HG02840 (cell line): ENCODE data around the gene HAS3.
A peak's percentile ranks its signal among the peaks of the same experiment; 100 is the strongest.
"Not testable (repeated sequence)": the region's sequence is repeated elsewhere in the genome, so short reads cannot be mapped to it uniquely, and the experiment has no call there.

Experiments used
- ATAC-seq: cut with Tn5 transposase; IDR thresholded peaks from one replicate; pipeline ENCODE4 v1.9.1; 2021; ENCODE audit warnings: mild to moderate bottlenecking, moderate library complexity, moderate number of reproducible peaks; ENCODE audit not compliant: unreplicated experiment, low FRiP score

HAS3 gene

DNA sequence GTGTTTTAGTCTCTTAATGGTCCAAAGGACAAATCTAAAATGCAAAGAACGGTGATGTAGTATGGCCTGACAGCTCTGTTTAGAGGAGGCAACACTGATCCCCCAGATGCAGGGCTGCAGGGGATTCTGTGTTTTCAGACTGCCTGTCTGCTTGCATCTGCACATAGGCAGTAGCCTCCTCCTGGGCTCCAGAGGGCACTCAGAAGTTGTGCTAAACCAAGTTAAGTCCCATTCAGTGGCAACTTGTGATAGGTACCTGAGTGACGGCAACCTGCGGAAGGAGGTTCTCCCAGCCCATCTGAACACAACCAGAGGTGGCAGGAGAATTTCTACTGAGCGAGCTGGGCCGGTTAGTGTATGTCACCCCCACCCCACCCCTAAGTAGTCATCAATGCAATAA lies 9.9 kb downstream of the HAS3 start:
- no peak for ATAC-seq

DNA sequence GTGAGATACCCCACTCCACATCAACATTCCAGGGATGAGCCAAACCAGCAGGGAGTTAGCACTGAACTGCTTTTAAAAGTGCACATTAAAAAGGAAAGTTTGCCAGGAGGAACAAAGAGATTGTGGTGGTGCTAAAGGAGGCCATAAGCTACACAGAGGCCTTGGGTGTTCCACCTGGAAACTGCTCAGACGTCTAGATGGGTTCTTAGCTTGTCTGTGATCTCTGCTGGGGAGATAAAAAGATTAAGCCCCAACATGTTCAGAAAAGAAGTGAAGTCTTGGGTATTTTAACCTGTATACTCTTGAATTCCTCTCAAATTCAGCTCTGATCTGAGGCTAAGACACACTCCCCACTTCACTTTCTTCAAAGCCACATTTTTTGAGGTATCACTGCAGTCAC lies 10.4 kb downstream of the HAS3 start:
- no peak for ATAC-seq

DNA sequence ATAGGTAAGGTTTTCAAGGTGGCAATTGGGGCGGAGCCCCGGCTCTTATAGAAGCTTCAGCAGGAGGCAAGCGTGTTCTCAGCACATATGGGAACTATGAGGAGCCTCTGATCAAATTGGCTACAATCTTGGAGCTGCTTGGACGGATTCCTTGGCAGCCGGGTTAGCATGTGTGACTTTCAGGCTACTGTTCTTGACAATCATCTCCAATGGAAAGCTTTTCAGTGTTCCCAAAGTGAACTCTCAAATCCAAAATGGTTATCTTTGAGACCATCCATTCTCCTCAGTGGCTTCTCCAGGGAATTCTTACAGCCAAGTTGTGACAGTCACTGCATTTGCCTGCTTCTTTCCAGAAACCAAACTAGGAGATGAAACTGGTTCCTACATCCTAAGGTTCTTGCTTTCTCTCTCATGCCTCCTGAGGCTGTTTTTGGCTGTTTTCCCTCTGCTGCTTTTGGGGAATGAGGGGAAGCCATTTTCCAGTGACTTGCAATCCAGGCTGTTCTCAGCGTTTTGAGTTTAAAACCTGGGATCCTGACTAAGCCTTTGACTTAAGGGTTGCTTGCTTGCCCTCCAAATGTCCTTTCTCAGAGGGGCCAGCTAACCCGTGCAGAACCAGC lies 10.9 kb downstream of the HAS3 start:
- no peak for ATAC-seq

DNA sequence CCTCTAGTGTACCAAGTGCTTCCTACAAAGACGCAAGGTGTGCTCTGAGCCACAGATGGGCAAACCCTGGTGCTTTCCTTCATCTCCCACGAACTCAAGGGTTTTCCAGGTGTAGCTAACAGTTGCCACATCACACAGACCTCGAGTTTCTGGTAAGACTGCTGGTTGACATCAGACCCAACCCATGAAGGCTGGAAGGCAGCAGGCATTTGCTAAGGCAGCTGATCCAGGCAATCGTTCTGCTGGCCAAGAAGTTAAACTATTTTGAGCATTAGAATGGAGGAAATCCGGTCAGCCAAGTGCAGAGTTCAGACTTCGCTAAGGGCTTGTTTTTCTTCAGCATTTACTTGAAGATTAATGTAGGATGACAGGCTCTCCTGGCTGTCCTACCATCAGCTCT lies 11.5 kb downstream of the HAS3 start:
- ATAC-seq: no peak

DNA sequence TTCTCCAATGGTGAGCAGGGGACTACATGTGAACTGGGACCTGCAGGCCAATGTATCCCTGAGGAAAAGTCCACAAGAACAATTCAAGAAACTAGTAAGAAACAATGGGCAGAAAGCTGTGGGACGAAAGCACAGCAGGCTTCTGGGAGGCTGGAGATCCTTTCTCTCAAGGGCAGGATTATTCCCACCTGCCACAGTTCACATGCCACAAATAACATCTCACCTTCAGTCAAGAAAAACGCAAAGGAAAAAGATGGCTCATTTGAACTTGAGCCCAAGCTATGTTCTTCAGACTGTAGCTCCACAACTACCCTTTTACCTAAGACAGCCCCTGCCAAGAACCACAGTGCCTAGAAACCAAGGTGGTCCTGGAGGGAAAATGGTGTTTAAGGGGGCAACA lies 13.0 kb downstream of the HAS3 start:
- ATAC-seq: no peak

DNA sequence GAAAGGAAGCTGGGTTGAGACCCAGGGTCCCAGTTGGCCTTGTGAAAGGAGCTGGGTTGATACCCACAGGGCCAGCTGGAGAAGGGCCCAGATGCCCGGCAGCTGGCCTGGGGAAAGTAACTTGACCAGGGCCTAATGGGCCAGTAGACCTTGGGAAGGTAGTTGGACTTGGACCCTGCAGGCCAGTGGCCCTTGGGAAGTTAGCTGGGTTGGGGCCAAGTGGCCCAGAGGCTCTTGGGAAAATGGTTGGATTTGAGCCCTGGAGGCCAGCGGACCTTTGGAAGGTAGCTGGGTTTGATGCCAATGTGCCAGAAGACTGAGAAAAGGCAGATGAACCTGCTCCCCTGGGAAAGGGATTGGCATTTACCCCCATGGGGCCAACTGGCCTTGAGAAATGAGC lies 13.5 kb downstream of the HAS3 start:
- ATAC-seq: no peak

DNA sequence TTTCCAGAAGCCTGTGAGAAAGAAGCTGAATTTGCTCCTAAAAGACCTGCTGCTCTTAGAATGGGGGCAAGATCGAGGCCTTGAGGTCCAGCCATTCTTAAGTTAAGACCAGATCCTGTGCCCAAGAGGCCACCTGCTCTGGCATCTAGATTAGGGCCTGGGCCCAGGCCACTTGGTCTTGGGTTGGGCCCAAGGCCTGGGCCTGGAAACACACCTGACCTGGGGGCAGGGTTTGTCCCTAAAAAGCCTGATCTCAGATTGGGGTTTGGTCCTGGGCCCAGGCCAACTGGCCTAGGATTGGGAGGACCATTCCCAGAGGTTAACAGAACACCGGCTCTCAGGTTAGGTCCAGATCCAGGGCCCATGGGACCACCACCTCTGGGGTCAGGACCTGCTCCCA lies 14.1 kb downstream of the HAS3 start:
- ATAC-seq: no peak

DNA sequence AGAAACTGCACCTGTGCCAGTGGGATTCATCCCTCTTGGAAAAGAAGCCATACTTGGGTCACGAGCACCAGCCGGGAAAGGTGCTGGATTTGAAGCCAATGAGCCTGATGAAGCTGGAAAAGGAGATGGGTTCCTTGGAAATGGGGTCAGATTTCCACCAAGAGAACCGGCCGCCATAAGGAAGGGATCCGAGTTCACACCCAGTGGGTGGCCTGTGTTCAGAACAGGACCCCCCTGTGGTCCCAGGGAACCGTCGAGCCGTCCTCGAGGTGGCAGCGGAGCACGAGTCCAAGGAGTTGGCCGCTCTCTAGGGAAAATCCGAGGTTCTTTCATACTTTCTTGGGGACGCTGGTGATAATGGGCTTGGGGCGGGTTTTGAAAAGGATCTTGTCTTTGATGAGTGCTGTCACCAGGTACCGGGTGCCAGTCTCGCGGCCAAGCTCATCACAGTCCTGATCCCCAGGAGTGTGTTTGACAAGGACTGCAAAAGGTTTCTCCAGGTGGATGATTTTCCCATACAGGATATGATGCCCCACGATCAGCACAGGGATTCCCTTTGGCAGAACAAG lies 14.7 kb downstream of the HAS3 start:
- no peak for ATAC-seq

DNA sequence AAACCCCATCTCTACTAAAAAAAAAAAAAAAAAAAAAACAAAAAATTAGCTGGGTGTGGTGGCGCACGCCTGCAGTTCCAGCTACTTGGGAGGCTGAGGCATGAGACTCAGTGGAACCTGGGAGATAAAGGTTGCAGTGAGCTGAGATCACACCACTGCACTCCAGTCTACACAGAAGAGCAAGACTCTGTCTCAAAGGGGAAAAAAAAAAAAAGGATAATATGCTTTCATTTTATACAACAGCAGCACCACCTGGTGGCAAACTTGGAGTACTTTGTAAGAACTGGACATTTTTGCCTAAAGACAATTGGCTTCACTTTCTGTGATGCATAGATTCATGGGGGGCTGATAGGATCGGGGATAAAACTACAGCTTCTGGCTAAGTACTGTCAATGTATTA lies 18.5 kb downstream of the HAS3 start:
- no peak for ATAC-seq

DNA sequence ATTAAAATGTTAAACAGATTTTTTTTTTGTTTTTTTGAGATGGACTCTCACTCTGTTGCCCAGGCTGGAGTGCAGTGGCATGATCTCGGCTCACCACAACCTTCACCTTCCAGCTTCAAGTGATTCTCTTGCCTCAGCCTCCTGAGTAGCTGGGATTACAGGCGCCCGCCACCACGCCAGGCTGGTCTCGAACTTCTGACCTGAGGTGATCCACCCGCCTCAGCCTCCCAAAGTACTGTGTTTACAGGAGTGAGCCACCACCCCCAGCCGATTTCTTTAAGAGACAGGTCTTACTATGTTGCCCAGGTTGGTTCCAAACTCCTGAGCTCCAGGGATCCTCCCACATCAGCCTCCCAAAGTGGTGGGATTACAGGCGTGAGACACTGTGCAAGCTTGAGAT lies 19.0 kb downstream of the HAS3 start:
- not testable (repeated sequence) for ATAC-seq

DNA sequence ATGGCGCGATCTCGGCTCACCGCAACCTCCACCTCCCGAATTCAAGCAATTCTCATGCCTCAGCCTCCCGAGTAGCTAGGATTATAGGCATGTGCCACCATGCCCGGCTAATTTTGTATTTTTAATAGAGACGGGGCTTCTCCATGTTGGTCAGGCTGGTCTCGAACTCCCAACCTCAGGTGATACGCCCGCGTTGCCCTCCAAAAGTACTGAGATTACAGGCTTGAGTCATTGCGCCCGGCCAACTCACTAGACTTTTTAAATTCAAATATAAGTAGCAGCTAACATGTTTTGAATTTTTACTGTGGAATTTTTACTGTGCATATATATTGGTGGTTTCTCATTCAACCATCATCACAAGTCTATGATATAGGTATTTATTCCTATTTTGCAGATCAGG lies 19.5 kb downstream of the HAS3 start:
- ATAC-seq: not testable (repeated sequence)

DNA sequence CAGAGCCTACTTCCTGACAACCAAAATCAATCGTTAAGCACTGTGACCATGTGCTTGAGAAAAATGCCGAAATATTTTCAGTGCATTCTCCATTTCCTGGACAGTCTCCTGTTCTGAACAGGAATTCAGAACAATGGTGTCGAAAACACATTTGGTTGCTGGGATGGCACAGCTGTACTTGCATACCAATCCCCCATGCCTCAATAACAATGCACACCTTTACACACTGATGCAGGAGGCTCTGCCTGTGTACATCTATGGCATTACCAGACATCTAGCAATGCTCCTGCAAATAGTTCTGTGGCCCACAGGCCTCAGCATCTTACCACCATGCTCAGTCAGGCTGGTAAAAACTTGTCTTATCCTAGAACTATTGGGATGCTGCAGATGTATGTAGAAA lies 20.8 kb downstream of the HAS3 start:
- no peak for ATAC-seq

DNA sequence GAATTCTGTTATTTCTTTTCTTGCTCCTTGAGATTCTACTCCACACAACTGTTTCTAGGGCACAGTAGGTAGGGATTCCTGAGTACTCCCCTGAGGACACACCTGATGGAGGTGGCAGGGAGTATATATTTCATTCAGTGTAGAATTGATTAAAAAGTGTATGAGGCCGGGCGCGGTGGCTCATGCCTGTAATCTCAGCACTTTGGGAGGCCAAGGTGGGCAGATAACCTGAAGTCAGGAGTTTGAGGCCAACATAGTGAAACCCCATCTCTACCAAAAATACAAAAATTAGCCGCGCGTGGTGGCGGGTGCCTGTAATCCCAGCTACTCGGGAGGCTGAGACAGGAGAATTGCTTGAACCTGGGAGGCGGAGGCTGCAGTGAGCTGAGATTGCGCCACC lies 21.3 kb downstream of the HAS3 start:
- ATAC-seq: not testable (repeated sequence)

DNA sequence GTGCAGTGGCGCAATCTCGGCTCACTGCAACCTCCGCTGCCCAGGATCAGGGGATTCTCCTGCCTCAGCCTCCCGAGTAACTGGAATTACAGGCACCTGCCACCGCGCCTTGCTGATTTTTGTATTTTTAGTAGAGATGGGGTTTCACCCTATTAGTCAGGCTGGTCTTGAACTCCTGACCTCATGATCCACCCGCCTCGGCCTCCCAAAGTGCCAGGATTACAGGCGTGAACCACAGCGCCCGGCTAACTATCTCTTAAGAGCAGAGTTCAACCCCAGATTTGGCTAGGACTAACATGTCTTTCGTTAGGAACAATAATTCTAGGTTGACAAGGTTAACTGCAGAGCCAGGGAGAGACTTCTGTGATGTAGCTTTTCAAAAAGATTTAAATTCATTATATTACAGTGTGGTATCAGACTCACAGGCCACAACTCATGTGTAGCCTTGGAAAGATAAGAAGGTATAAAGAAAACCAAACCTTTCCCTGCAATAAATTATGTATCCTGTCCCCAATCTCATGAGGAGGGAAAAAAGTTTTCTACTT lies 22.6 kb downstream of the HAS3 start:
- ATAC-seq: no peak

DNA sequence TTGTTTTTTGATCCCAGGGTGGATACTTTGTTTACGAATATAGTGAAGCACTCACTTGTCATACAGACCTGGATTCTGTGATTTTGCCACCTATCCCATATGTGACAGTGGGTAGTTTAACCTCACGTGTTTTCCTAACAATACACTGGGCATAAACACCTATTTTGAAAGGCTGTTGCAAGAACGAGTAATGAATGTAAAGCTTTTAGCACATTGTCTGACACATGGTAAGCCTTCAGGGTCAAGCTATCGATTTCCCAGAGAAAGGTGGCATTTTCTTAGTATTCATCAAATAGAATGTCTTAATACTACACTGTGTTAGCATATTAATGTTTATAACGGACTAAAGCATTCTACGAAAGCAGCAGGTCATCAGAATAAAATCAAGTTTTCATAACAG lies 25.0 kb downstream of the HAS3 start:
- no peak for ATAC-seq

DNA sequence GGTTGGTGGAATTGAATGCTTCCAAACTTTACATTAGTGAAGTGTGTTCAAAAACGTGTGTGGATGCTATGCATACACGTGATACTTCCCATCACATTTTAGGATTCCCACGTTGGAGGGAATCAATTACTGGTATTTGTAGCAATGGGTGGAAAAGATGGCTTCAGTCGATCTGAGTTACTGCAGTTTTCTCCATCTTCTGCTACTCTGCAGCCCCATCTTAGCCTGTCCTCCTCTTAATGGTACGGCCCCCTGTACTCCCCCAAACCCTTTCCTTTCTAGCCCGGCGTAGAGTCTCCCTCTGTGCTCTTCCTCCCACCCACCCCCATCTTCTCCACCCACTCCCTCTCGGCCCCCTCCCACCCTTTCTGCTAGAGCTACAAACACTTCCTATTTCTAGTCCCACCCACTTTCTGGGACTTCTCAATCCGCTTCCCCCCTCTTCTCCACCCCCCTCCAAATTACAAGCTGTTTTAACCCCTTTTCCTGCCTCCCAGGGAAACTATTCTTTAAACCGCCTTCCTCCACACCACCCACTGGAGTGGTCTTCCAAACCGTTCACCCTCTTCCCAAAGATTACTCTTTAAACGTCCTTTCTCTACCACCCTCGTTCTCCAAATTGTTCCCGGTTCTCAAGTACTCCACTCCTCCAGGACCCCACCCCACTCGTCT lies 25.9 kb downstream of the HAS3 start:
- no peak for ATAC-seq

DNA sequence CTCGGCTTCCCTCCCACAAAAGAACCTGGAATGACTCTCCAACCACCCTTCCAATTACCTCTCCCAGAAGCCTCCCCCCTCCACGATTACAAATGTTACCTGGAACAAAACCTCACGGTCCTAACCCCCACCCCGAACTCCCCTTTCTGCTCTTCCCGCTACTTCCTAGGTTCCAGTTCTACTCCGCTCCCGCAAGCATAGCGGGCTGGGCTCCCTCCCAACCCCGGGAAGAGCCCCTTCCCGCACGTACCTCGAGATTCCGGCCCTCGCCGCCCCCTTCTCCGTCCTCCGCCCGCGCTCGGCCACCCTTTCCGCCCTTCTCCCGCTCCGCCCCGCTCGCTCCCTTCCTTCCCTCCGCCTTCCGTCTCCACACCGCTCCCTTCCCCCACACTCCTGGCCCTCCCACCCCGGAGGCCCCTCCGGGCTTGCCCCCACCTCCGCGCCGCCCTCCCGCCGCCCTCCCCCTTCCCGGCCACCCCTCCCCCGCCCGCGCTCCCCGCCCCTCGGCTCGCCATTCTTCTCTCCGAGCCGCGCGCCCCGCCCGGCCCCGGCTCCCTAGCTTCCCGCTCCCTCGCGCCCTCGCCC lies 26.5 kb downstream of the HAS3 start:
- peak; percentile 35 for ATAC-seq

DNA sequence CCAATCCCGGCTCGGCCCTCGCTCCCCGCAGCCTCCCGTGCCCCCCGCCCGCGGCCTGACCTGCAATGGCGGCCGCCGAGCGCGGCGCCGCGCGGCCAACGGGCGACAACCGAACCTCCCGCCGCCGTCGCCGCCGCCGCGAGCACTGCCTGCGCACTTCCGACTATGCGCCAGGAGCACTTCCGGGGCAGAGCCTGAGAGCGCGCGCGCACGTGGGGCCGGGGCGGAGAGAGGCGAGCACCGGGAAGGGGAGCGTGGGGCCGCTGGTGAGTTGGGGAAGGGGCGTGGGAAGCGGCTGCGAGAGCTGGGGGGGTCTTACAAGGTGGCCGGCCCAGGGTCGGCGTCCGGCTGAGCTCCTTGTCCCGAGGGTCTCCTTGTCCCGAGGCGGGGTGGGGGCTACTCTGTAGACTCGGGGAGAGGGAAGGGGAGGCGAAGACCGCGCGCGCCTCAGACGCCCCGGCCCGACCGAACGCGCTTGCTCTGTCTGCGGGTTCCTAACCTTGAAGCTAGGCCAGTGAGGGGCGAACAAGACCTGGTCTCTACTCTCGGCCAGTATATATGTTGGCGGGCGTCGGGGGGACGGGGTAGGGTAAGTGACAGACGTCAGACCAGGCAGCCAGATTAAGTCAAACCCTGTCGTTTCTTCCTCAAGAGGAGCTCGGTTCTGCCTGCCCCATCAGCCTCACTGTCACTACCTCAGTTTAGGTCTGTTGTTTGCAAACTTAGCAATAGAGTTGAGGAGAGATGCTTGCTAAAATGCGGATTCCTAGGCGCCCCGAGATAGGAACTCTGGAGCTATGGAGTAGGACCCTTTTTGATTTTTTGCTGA lies 27.2 kb downstream of the HAS3 start, which contains the start of the genes CHTF8 and UTP4:
Gene CHTF8, minus strand, starts transcription at position 165 of the 829 bp plus-strand sequence. CDS start 11,130 bp downstream, outside the sequence.
Gene UTP4, plus strand, starts transcription at position 226 of the 829 bp plus-strand sequence. CDS start 811 bp downstream, outside the sequence.
- ATAC-seq: peak; percentile 80

DNA sequence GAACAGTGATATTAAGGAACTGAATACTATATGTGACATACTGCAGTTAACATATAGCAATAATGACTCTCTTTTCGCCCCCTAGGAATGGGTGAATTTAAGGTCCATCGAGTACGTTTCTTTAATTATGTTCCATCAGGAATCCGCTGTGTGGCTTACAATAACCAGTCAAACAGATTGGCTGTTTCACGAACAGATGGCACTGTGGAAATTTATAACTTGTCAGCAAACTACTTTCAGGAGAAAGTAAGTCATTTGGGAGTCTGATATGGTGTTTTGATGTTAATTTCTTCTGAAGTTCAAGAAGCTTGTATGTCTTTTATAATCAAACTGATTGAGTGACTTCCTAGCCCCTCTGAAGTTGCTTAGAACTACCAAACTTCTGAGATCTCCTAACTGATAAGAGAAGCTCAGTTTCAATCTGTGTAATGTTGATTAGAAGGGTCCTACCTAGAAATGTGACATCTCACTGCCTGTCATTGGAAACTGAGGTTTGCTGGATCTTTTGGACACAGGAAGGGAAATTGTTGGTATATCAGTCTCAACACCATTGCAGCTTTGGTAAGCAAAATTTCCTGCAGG lies 28.0 kb downstream of the HAS3 start:
- ATAC-seq: no peak

DNA sequence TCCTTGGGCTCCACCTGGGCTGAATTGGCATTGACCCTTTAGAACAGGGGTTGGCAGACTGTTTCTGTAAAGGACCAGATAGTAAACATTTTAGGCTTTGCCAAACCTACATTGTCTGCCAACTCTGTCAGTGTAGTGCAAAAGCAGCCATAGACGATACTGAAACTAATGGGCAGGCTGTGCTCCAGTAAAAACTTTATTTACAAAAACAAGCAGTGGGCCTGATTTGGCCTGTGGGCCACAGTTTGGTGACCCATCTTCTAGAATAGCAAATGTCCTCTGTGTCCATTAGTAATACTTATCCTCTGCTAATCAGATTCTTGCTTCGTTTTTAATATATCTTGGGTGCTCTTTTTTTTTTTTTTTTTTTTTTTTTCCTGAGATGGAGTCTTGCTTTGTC lies 33.2 kb downstream of the HAS3 start:
- ATAC-seq: no peak
